HL-60 (cell line): Measurements from ENCODE around the gene GAS2L2.

ENCODE experiments used
- GABPA ChIP-seq: IDR thresholded peaks from 2 replicates; pipeline ENCODE4 v1.6.1; 2012; ENCODE audit warnings: low read depth
- POLR2AphosphoS5 ChIP-seq: IDR thresholded peaks from 2 replicates; pipeline ENCODE4 v1.6.1; 2012; ENCODE audit warnings: low read depth
- TF ChIP-seq, protein P1 (sequence below): IDR thresholded peaks from one replicate; pipeline ENCODE4 v1.5.1; 2011; ENCODE audit warnings: low read length, control low read depth, inconsistent platforms; ENCODE audit not compliant: insufficient read depth
- TF ChIP-seq, protein P2 (sequence below): IDR thresholded peaks from 2 replicates; pipeline ENCODE4 v1.6.1; 2012; ENCODE audit warnings: low read depth; ENCODE audit not compliant: insufficient replicate concordance

DNA sequence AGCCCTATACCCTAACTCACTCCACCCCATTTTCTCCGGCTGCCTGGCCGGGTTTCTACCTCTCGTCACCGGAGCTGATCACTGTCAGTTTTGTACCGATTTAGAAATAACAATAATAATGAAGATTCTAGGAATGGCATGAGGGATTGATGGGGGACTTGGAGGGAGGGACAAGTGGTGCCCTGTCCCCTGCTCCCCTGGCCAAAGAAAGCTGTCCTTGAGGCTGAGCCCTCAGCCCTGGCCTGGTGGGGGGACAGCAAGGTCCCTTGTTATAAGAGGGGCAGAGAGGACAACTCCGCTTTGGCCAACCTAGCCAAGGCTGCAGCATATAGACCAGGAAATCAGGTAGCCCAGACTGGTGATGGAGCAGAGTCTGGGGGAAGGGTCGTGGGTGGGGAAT is 10.5 kb downstream of the GAS2L2 start:
- TF ChIP-seq, protein P1, sequence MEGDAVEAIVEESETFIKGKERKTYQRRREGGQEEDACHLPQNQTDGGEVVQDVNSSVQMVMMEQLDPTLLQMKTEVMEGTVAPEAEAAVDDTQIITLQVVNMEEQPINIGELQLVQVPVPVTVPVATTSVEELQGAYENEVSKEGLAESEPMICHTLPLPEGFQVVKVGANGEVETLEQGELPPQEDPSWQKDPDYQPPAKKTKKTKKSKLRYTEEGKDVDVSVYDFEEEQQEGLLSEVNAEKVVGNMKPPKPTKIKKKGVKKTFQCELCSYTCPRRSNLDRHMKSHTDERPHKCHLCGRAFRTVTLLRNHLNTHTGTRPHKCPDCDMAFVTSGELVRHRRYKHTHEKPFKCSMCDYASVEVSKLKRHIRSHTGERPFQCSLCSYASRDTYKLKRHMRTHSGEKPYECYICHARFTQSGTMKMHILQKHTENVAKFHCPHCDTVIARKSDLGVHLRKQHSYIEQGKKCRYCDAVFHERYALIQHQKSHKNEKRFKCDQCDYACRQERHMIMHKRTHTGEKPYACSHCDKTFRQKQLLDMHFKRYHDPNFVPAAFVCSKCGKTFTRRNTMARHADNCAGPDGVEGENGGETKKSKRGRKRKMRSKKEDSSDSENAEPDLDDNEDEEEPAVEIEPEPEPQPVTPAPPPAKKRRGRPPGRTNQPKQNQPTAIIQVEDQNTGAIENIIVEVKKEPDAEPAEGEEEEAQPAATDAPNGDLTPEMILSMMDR: no peak
- TF ChIP-seq, protein P2, sequence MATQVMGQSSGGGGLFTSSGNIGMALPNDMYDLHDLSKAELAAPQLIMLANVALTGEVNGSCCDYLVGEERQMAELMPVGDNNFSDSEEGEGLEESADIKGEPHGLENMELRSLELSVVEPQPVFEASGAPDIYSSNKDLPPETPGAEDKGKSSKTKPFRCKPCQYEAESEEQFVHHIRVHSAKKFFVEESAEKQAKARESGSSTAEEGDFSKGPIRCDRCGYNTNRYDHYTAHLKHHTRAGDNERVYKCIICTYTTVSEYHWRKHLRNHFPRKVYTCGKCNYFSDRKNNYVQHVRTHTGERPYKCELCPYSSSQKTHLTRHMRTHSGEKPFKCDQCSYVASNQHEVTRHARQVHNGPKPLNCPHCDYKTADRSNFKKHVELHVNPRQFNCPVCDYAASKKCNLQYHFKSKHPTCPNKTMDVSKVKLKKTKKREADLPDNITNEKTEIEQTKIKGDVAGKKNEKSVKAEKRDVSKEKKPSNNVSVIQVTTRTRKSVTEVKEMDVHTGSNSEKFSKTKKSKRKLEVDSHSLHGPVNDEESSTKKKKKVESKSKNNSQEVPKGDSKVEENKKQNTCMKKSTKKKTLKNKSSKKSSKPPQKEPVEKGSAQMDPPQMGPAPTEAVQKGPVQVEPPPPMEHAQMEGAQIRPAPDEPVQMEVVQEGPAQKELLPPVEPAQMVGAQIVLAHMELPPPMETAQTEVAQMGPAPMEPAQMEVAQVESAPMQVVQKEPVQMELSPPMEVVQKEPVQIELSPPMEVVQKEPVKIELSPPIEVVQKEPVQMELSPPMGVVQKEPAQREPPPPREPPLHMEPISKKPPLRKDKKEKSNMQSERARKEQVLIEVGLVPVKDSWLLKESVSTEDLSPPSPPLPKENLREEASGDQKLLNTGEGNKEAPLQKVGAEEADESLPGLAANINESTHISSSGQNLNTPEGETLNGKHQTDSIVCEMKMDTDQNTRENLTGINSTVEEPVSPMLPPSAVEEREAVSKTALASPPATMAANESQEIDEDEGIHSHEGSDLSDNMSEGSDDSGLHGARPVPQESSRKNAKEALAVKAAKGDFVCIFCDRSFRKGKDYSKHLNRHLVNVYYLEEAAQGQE: no peak
- no peak for TF ChIP-seq POLR2AphosphoS5
- TF ChIP-seq GABPA: no peak
